Neural progenitor cell (in vitro differentiated cells): ENCODE data around the gene ITGA2. TPM values are rescaled to one million over a fixed set of nuclear protein-coding genes. Genes with fewer than 3 reads are reported as not detected.
A peak's percentile ranks its signal among the peaks of the same experiment; 100 is the strongest.

Experiments used
- DNase-seq: peaks from one replicate; pipeline ENCODE4 v3.0.0-alpha.2; 2016; ENCODE audit warnings: low spot score
- H2AFZ ChIP-seq: fragments of 200-600 bp; sonication (generic); replicated peaks from 2 replicates; pipeline ENCODE4 v1.6.1; 2016; ENCODE audit warnings: antibody characterized with exemption
- H3F3A ChIP-seq: fragments of 200-600 bp; sonication (generic); 2 replicates; pipeline ENCODE4 v1.6.1; 2016; ENCODE audit warnings: antibody characterized with exemption, low read depth
- H3K27ac ChIP-seq: fragments of 200-600 bp; sonication (generic); 2 replicates; pipeline ENCODE4 v1.5.1; 2016; ENCODE audit warnings: mild to moderate bottlenecking
- H3K27me3 ChIP-seq: fragments of 200-600 bp; sonication (generic); 2 replicates; pipeline ENCODE4 v1.6.1; 2016; ENCODE audit warnings: mild to moderate bottlenecking, moderate library complexity
- H3K36me3 ChIP-seq: fragments of 200-600 bp; sonication (generic); 2 replicates; pipeline ENCODE4 v1.5.1; 2016
- H3K4me1 ChIP-seq: fragments of 200-600 bp; sonication (generic); 2 replicates; pipeline ENCODE4 v1.6.1; 2016; ENCODE audit warnings: mixed run types
- H3K4me2 ChIP-seq: fragments of 200-600 bp; sonication (generic); 2 replicates; pipeline ENCODE4 v1.6.1; 2016
- H3K4me3 ChIP-seq: fragments of 200-600 bp; sonication (generic); 2 replicates; pipeline ENCODE4 v1.5.1; 2016
- H3K79me2 ChIP-seq: fragments of 200-600 bp; sonication (generic); 2 replicates; pipeline ENCODE4 v1.6.1; 2016; ENCODE audit warnings: low read depth
- H3K9ac ChIP-seq: fragments of 200-600 bp; sonication (generic); 2 replicates; pipeline ENCODE4 v1.6.1; 2016
- H3K9me3 ChIP-seq: fragments of 200-600 bp; sonication (generic); 2 replicates; pipeline ENCODE4 v1.5.1; 2016; ENCODE audit warnings: low read depth
- H4K20me1 ChIP-seq: fragments of 200-600 bp; sonication (generic); 2 replicates; pipeline ENCODE4 v1.6.1; 2016; ENCODE audit warnings: low read depth
- H3K27ac Mint-ChIP-seq: 3 replicates; pipeline ENCODE4 v1.8.0; 2021; ENCODE audit warnings: mixed read lengths
- H3K27me3 Mint-ChIP-seq: 2 replicates; pipeline ENCODE4 v1.8.0; 2022; ENCODE audit warnings: low read depth, mild to moderate bottlenecking, inconsistent platforms, moderate library complexity, mixed read lengths; ENCODE audit not compliant: insufficient read depth
- H3K36me3 Mint-ChIP-seq: 3 replicates; pipeline ENCODE4 v1.8.0; 2021; ENCODE audit warnings: mixed read lengths
- H3K4me1 Mint-ChIP-seq: 3 replicates; pipeline ENCODE4 v1.8.0; 2021; ENCODE audit warnings: mixed read lengths
- H3K4me3 Mint-ChIP-seq: 3 replicates; pipeline ENCODE4 v1.8.0; 2021; ENCODE audit warnings: mild to moderate bottlenecking, moderate library complexity, mixed read lengths
- H3K9me3 Mint-ChIP-seq: 3 replicates; pipeline ENCODE4 v1.8.0; 2020; ENCODE audit warnings: mixed read lengths
- CTCF ChIP-seq: fragments of 200-600 bp; sonication (generic); IDR thresholded peaks from 2 replicates; pipeline ENCODE4 v1.5.1; 2017; ENCODE audit warnings: antibody characterized with exemption, mild to moderate bottlenecking
- EZH2 ChIP-seq: fragments of 200-600 bp; sonication (generic); IDR thresholded peaks from 2 replicates; pipeline ENCODE4 v1.6.1; 2017; ENCODE audit warnings: antibody characterized with exemption, mild to moderate bottlenecking, moderate library complexity
- EZH2phosphoT487 ChIP-seq: fragments of 200-600 bp; sonication (generic); IDR thresholded peaks from 2 replicates; pipeline ENCODE4 v1.6.1; 2017; ENCODE audit warnings: antibody characterized with exemption
- total RNA-seq: library from RNA; depleted of rRNA; stranded (reverse); fragments of >200 nt; gene quantifications from 2 replicates; pipeline ENCODE4 v1.2.3, GENCODE V29; 2015; ENCODE audit warnings: low replicate concordance

The ITGA2 gene
- total RNA-seq, 1 donor from 2014 or later = 2.6 TPM

GRCh38 chr5:52981507-52981906 is 7.6 kb upstream of the ITGA2 start:
- no peak overlapping the region for H2AFZ ChIP-seq
- Mint-ChIP-seq H3K4me3 (no peak overlapping the region), H3K36me3 (no peaks in the 10 kb centered on the region), H3K9me3 (peaks cover 6% of the 10 kb centered on the region), H3K27me3 (peaks cover under 1% of the 10 kb centered on the region), H3K4me1 (peaks cover 6% of the 10 kb centered on the region), H3K27ac (no peak overlapping the region)
- H3K27ac ChIP-seq = no peak overlapping the region
- no peak overlapping the region for H3K9ac ChIP-seq
- no peak overlapping the region for H3K4me2 ChIP-seq
- no peak for TF ChIP-seq EZH2phosphoT487
- no peak for TF ChIP-seq CTCF
- no peak for TF ChIP-seq EZH2
- no peaks in the 10 kb centered on the region for H3K36me3 ChIP-seq
- no peaks in the 10 kb centered on the region for H3K79me2 ChIP-seq
- peaks cover 3% of the 10 kb centered on the region for H3K9me3 ChIP-seq
- no peaks in the 10 kb centered on the region for H4K20me1 ChIP-seq
- no peak overlapping the region for H3K4me3 ChIP-seq
- H3K27me3 ChIP-seq = no peaks in the 10 kb centered on the region
- no peak for DNase-seq
- no peaks in the 10 kb centered on the region for H3F3A ChIP-seq
- no peaks in the 10 kb centered on the region for H3K4me1 ChIP-seq

- H3K36me3 ChIP-seq = no peaks in the 10 kb centered on the region
- no peak overlapping the region for H2AFZ ChIP-seq
- H4K20me1 ChIP-seq = no peaks in the 10 kb centered on the region
- H3K9me3 ChIP-seq = no peaks in the 10 kb centered on the region
- H3K4me1 Mint-ChIP-seq = peaks cover 15% of the 10 kb centered on the region
- no peak overlapping the region for H3K4me3 Mint-ChIP-seq
- H3K9ac ChIP-seq = no peak overlapping the region
- no peak for DNase-seq
- H3K4me3 ChIP-seq = no peak overlapping the region
- H3K4me2 ChIP-seq = no peak overlapping the region
- no peak overlapping the region for H3K27ac ChIP-seq
- peaks cover 22% of the 10 kb centered on the region for H3K27me3 ChIP-seq
- no peak overlapping the region for H3K27ac Mint-ChIP-seq
- H3F3A ChIP-seq = peaks cover 5% of the 10 kb centered on the region
- TF ChIP-seq EZH2phosphoT487 = no peak
- H3K4me1 ChIP-seq = no peaks in the 10 kb centered on the region
- peaks cover 3% of the 10 kb centered on the region for H3K27me3 Mint-ChIP-seq
- no peaks in the 10 kb centered on the region for H3K36me3 Mint-ChIP-seq
- no peaks in the 10 kb centered on the region for H3K9me3 Mint-ChIP-seq
- H3K79me2 ChIP-seq = no peaks in the 10 kb centered on the region
These were observed 5.2 kb upstream of the ITGA2 start for GRCh38 chr5:52983731-52984636.

- Histone ChIP-seq H4K20me1 (no peaks in the 10 kb centered on the region), H3K27me3 (peaks cover 35% of the 10 kb centered on the region), H3K36me3 (no peaks in the 10 kb centered on the region), H3K4me1 (peaks cover 4% of the 10 kb centered on the region), H3K4me2 (no peak overlapping the region), H2AFZ (no peak overlapping the region), H3F3A (peaks cover 5% of the 10 kb centered on the region), H3K79me2 (no peaks in the 10 kb centered on the region), H3K4me3 (no peak overlapping the region), H3K9me3 (no peaks in the 10 kb centered on the region), H3K27ac (no peak overlapping the region), H3K9ac (no peak overlapping the region)
- no peak overlapping the region for H3K4me3 Mint-ChIP-seq
- H3K27me3 Mint-ChIP-seq = peaks cover 3% of the 10 kb centered on the region
- TF ChIP-seq CTCF (no peak), EZH2 (no peak), EZH2phosphoT487 (no peak)
- H3K36me3 Mint-ChIP-seq = no peaks in the 10 kb centered on the region
- H3K9me3 Mint-ChIP-seq = no peaks in the 10 kb centered on the region
- no peak for DNase-seq
- peaks cover 18% of the 10 kb centered on the region for H3K4me1 Mint-ChIP-seq
- H3K27ac Mint-ChIP-seq = no peak overlapping the region
These were observed 3.8 kb upstream of the ITGA2 start for GRCh38 chr5:52985306-52985705.

- TF ChIP-seq EZH2 = no peak
- DNase-seq = no peak
- Mint-ChIP-seq H3K27ac (no peak overlapping the region), H3K4me3 (peak overlapping the region; percentile 82), H3K9me3 (no peaks in the 10 kb centered on the region), H3K27me3 (peaks cover 3% of the 10 kb centered on the region), H3K36me3 (peaks cover 2% of the 10 kb centered on the region), H3K4me1 (peaks cover 22% of the 10 kb centered on the region)
- no peaks in the 10 kb centered on the region for H3K9me3 ChIP-seq
- no peaks in the 10 kb centered on the region for H4K20me1 ChIP-seq
- H3K4me3 ChIP-seq = no peak overlapping the region
- H3K79me2 ChIP-seq = no peaks in the 10 kb centered on the region
- H3K27ac ChIP-seq = no peak overlapping the region
- H3K9ac ChIP-seq = no peak overlapping the region
- H3K4me2 ChIP-seq = no peak overlapping the region
- H3K4me1 ChIP-seq = peaks cover 6% of the 10 kb centered on the region
- no peaks in the 10 kb centered on the region for H3K36me3 ChIP-seq
- peaks cover 45% of the 10 kb centered on the region for H3K27me3 ChIP-seq
- H3F3A ChIP-seq = peaks cover 5% of the 10 kb centered on the region
- H2AFZ ChIP-seq = no peak overlapping the region
These were observed 1.3 kb upstream of the ITGA2 start for GRCh38 chr5:52987711-52988331.
